Measurements from ENCODE around the gene AGPAT2. TPM values are rescaled to one million over a fixed set of nuclear protein-coding genes. Genes with fewer than 3 reads are reported as not detected.
A peak's percentile ranks its signal among the peaks of the same experiment; 100 is the strongest.

Gene AGPAT2
- total RNA-seq, 1 donor from 2014 or later, result 72.9 TPM

GRCh38 chr9:136693490-136694162 is 6.4 kb upstream of the AGPAT2 start:
- H3K27me3 ChIP-seq (ENCODE audit: control insufficient read depth, insufficient read depth, low read length), result peaks cover 4% of the 10 kb centered on the region
- peak; percentile 47 for DNase-seq (ENCODE audit: low read depth)
- no peak overlapping the region for H3K4me3 ChIP-seq (ENCODE audit: low read depth, low read length)
- H3K36me3 ChIP-seq (ENCODE audit: control insufficient read depth, insufficient read depth, low read length), result no peaks in the 10 kb centered on the region
- TF ChIP-seq CTCF (IDR thresholded peaks at IDR 0.05; ENCODE audit: insufficient read depth, low read length, poor library complexity, severe bottlenecking), result no peak

GRCh38 chr9:136693135-136693489 is 5.9 kb upstream of the AGPAT2 start:
- DNase-seq (ENCODE audit: low read depth), result no peak
- Histone ChIP-seq H3K27me3 (ENCODE audit: control insufficient read depth, insufficient read depth, low read length) (peaks cover 4% of the 10 kb centered on the region), H3K4me3 (ENCODE audit: low read depth, low read length) (no peak overlapping the region), H3K36me3 (ENCODE audit: control insufficient read depth, insufficient read depth, low read length) (no peaks in the 10 kb centered on the region)
- no peak for TF ChIP-seq CTCF (IDR thresholded peaks at IDR 0.05; ENCODE audit: insufficient read depth, low read length, poor library complexity, severe bottlenecking)

- DNase-seq (ENCODE audit: low read depth), result no peak
- TF ChIP-seq CTCF (IDR thresholded peaks at IDR 0.05; ENCODE audit: insufficient read depth, low read length, poor library complexity, severe bottlenecking), result no peak
- H3K4me3 ChIP-seq (ENCODE audit: low read depth, low read length), result no peak overlapping the region
- H3K36me3 ChIP-seq (ENCODE audit: control insufficient read depth, insufficient read depth, low read length), result no peaks in the 10 kb centered on the region
- peaks cover under 1% of the 10 kb centered on the region for H3K27me3 ChIP-seq (ENCODE audit: control insufficient read depth, insufficient read depth, low read length)
These were observed 5.2 kb upstream of the AGPAT2 start for GRCh38 chr9:136692185-136693134.

- Histone ChIP-seq H3K27me3 (ENCODE audit: control insufficient read depth, insufficient read depth, low read length) (no peaks in the 10 kb centered on the region), H3K36me3 (ENCODE audit: control insufficient read depth, insufficient read depth, low read length) (no peaks in the 10 kb centered on the region), H3K4me3 (ENCODE audit: low read depth, low read length) (no peak overlapping the region)
- no peak for DNase-seq (ENCODE audit: low read depth)
- TF ChIP-seq CTCF (IDR thresholded peaks at IDR 0.05; ENCODE audit: insufficient read depth, low read length, poor library complexity, severe bottlenecking), result no peak
These were observed 4.3 kb upstream of the AGPAT2 start for GRCh38 chr9:136691316-136692184.

- no peaks in the 10 kb centered on the region for H3K27me3 ChIP-seq (ENCODE audit: control insufficient read depth, insufficient read depth, low read length)
- no peak for DNase-seq (ENCODE audit: low read depth)
- TF ChIP-seq CTCF (IDR thresholded peaks at IDR 0.05; ENCODE audit: insufficient read depth, low read length, poor library complexity, severe bottlenecking), result no peak
These were observed 3.6 kb upstream of the AGPAT2 start for GRCh38 chr9:136690806-136691261.

More at GRCh38 chr9:136690806-136691261, 3.6 kb upstream of the AGPAT2 start:
- H3K4me3 ChIP-seq (ENCODE audit: low read depth, low read length), result no peak overlapping the region
- H3K36me3 ChIP-seq (ENCODE audit: control insufficient read depth, insufficient read depth, low read length), result no peaks in the 10 kb centered on the region
